HepG2 (cell line): ENCODE measurements around the gene ABCA3. TPM values are rescaled to one million over a fixed set of nuclear protein-coding genes. Genes with fewer than 3 reads are reported as not detected.

Experiments used
- AGO2 ChIP-seq: fragments of 200-400 bp; formaldehyde crosslinking; optimal IDR thresholded peaks from 2 replicates; pipeline ENCODE3; 2017; ENCODE audit warnings: mild to moderate bottlenecking, low read depth, low read length, moderate library complexity
- CCDC6 ChIP-seq: sonication (generic); formaldehyde crosslinking; IDR thresholded peaks from 2 replicates; pipeline ENCODE4 v1.8.1; 2022; ENCODE audit warnings: mild to moderate bottlenecking, missing genetic modification reagents, moderate library complexity
- HDAC1 ChIP-seq: sonication (generic); formaldehyde crosslinking; IDR thresholded peaks from 2 replicates; pipeline ENCODE4 v1.5.1; 2020; ENCODE audit warnings: mild to moderate bottlenecking, missing genetic modification reagents
- HHEX ChIP-seq: IDR thresholded peaks from 2 replicates; pipeline ENCODE4 v1.6.1; 2016; ENCODE audit warnings: control low read depth
- HIC2 ChIP-seq: sonication (generic); formaldehyde crosslinking; IDR thresholded peaks from 2 replicates; pipeline ENCODE4 v1.9.0; 2022; ENCODE audit warnings: low read depth, missing genetic modification reagents
- MAFG ChIP-seq: sonication (generic); formaldehyde crosslinking; IDR thresholded peaks from 2 replicates; pipeline ENCODE4 v1.5.1; 2020; ENCODE audit warnings: mild to moderate bottlenecking, missing genetic modification reagents
- MTA1 ChIP-seq: sonication (generic); formaldehyde crosslinking; IDR thresholded peaks from 2 replicates; pipeline ENCODE4 v1.4.0; 2020; ENCODE audit warnings: missing genetic modification reagents, mild to moderate bottlenecking, borderline replicate concordance
- MXI1 ChIP-seq: IDR thresholded peaks from 3 replicates; pipeline ENCODE4 v1.6.1; 2012; ENCODE audit warnings: low read depth, low read length, inconsistent platforms, borderline replicate concordance
- NCOA2 ChIP-seq: sonication (generic); formaldehyde crosslinking; IDR thresholded peaks from 2 replicates; pipeline ENCODE4 v1.8.0; 2022; ENCODE audit warnings: inconsistent platforms
- NFKBIZ ChIP-seq: IDR thresholded peaks from 2 replicates; pipeline ENCODE4 v1.6.1; 2018; ENCODE audit warnings: missing genetic modification reagents, missing compliant biosample characterization
- PITX1 ChIP-seq: sonication (generic); formaldehyde crosslinking; IDR thresholded peaks from 2 replicates; pipeline ENCODE4 v1.5.1; 2020; ENCODE audit warnings: mild to moderate bottlenecking, missing genetic modification reagents
- RERE ChIP-seq: IDR thresholded peaks from 2 replicates; pipeline ENCODE4 v1.6.1; 2016; ENCODE audit warnings: low read depth, missing genetic modification reagents, missing compliant biosample characterization
- SIX4 ChIP-seq: sonication (generic); formaldehyde crosslinking; IDR thresholded peaks from 2 replicates; pipeline ENCODE4 v1.4.0; 2020; ENCODE audit warnings: missing genetic modification reagents
- TEAD3 ChIP-seq: optimal IDR thresholded peaks from 2 replicates; pipeline ENCODE3; 2016; ENCODE audit warnings: borderline replicate concordance
- ZBTB37 ChIP-seq: sonication (generic); formaldehyde crosslinking; IDR thresholded peaks from 2 replicates; pipeline ENCODE4 v1.4.0; 2020; ENCODE audit warnings: mild to moderate bottlenecking, missing genetic modification reagents
- ZNF335 ChIP-seq: sonication (generic); formaldehyde crosslinking; IDR thresholded peaks from 2 replicates; pipeline ENCODE4 v1.4.0; 2020; ENCODE audit warnings: missing genetic modification reagents
- ZNF513 ChIP-seq: sonication (generic); formaldehyde crosslinking; conservative IDR thresholded peaks from 2 replicates; pipeline ENCODE4 v1.5.0; 2020; ENCODE audit warnings: missing genetic modification reagents
- ZNF616 ChIP-seq: sonication (generic); formaldehyde crosslinking; IDR thresholded peaks from 2 replicates; pipeline ENCODE4 v1.5.0; 2020; ENCODE audit warnings: low read depth, mild to moderate bottlenecking, missing genetic modification reagents
- ZSCAN12 ChIP-seq: sonication (generic); formaldehyde crosslinking; IDR thresholded peaks from 2 replicates; pipeline ENCODE4 v1.9.0; 2021; ENCODE audit warnings: mild to moderate bottlenecking, missing genetic modification reagents
- polyA plus RNA-seq, 8 experiments: library from polyadenylated mRNA; depleted of rRNA in 3 of 8; stranded (reverse) in 7 of 8; unstranded in 1 of 8; fragments of >200 nt; fragmentation: Illumina TruSeq in 4 of 8; extraction: Trizol in 4 of 8; gene quantifications; 2 replicates each; pipeline versions ENCODE4 v1.2.1 to v1.2.3, GENCODE V29; 2011 to 2016; ENCODE audit warnings: low read depth in 4 of 8, missing spikeins in 1 of 8, mixed read lengths in 1 of 8; ENCODE audit not compliant: insufficient read depth in 1 of 8
- total RNA-seq, 5 experiments: library from RNA; depleted of rRNA; stranded (reverse); fragments of >200 nt; fragmentation: Illumina TruSeq; extraction: Trizol; gene quantifications; 2 replicates each; pipeline ENCODE4 v1.2.3, GENCODE V29; 2016; ENCODE audit warnings: low read depth in 1 of 5

The ABCA3 gene
- total and polyA plus RNA-seq, 2 of the 13 experiments (the other 11 are each of a cell fraction or from before 2014, with no cell fraction given), result 0.60 to 1.5 TPM

DNA sequence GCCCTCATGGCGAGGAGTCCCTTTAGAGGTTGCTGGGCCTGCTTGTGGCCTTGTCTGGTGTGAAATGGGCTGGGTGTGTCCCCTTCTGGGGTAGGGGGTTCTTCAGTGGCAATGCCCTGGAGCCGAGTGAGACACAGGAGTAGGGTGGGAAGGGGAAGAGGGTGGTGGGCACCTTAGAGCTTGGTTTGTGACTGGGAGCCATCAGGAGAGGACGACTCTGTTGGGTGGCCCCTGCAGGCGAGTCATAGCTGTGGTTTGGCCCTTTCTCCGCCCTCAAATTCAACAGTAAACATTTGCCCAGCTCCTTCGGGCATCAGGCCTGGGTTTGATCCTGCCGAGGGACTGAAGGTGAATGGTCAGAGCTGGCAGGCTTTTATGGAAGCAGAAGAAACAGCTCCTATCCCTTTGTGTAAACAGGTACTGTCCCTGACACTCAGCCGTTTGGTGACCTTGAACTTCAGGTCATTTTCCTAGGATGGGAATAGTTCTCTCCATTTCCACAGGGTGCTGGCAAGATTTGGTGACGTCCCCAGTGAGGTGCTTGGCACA, 114.2 kb downstream of the ABCA3 start (continued):
- TF ChIP-seq PITX1 (CRISPR knock-in tag) (peak; percentile 41; the same call in 1 of the 2 replicates), ZNF616 (CRISPR knock-in tag) (no peak), ZNF335 (CRISPR knock-in tag) (no peak), RERE (CRISPR knock-in tag) (peak; percentile 81), NFKBIZ (CRISPR knock-in tag) (peak; percentile 51; the same call in 1 of the 2 replicates), SIX4 (CRISPR knock-in tag) (0 out of 2 replicates have a peak, but pooled peaks have one; percentile 13), NCOA2 (CRISPR knock-in tag) (peak; percentile 79), ZNF513 (CRISPR knock-in tag) (no peak), CCDC6 (CRISPR knock-in tag) (peak; percentile 20; the same call in 1 of the 2 replicates), HIC2 (peak; percentile 88), MTA1 (CRISPR knock-in tag) (peak; percentile 75; the same call in 1 of the 2 replicates), AGO2 (no peak), MXI1 (no peak), MAFG (CRISPR knock-in tag) (no peak), TEAD3 (peak; percentile 18), HDAC1 (CRISPR knock-in tag) (peak; percentile 39; the same call in 1 of the 2 replicates), HHEX (CRISPR knock-in tag) (peak; percentile 75), ZBTB37 (peak; percentile 44; the same call in 1 of the 2 replicates), ZSCAN12 (CRISPR knock-in tag) (no peak)
